Breast epithelium (tissue), 4 donors: ENCODE results near the gene RABGAP1L. TPM values are rescaled to one million over a fixed set of nuclear protein-coding genes. Genes with fewer than 3 reads are reported as not detected.

Source experiments
- DNase-seq, 2 donors: peaks; one replicate each; pipeline ENCODE4 v3.0.0-alpha.2; 2019; ENCODE audit warnings: low spot score in 2 of 2
- H3K27ac ChIP-seq, 2 donors: fragments of 200-600 bp; sonication (generic) in 1 of 2; one replicate each; pipeline ENCODE4 v1.5.1; 2016 to 2019; ENCODE audit warnings: mild to moderate bottlenecking in 1 of 2
- H3K27me3 ChIP-seq, 2 donors: fragments of 200-600 bp; sonication (generic) in 1 of 2; one replicate each; pipeline versions ENCODE4 v1.5.1 to v1.6.0; 2017 to 2019; ENCODE audit warnings: control low read depth in 1 of 2, mild to moderate bottlenecking in 1 of 2
- H3K36me3 ChIP-seq: fragments of 200-600 bp; one replicate; pipeline ENCODE4 v1.5.1; 2019
- H3K4me1 ChIP-seq, 2 donors: fragments of 200-600 bp; sonication (generic); one replicate each; pipeline ENCODE4 v1.5.1; 2016 to 2019; ENCODE audit warnings: control low read depth in 1 of 2
- H3K4me3 ChIP-seq, 3 donors: fragments of 200-600 bp; sonication (generic); 1 replicate in 2 of 3; 2 replicates in 1 of 3; pipeline ENCODE4 v1.5.1; 2016 to 2019; ENCODE audit warnings: mild to moderate bottlenecking in 3 of 3, moderate library complexity in 2 of 3
- H3K9me3 ChIP-seq, 2 donors: fragments of 200-600 bp; sonication (generic) in 1 of 2; one replicate each; pipeline ENCODE4 v1.5.1; 2016 to 2019; ENCODE audit warnings: control low read depth in 1 of 2
- CTCF ChIP-seq, 3 donors: fragments of 450-650 bp; IDR thresholded peaks; one replicate each; pipeline ENCODE4 v1.5.1; 2016 to 2017; ENCODE audit warnings: antibody characterized with exemption in 3 of 3, mild to moderate bottlenecking in 3 of 3, moderate library complexity in 3 of 3
- POLR2A ChIP-seq: fragments of 450-650 bp; IDR thresholded peaks from one replicate; pipeline ENCODE4 v1.6.1; 2016; ENCODE audit warnings: antibody characterized with exemption, mild to moderate bottlenecking, moderate library complexity
- POLR2AphosphoS5 ChIP-seq, 3 donors: sonication (generic); formaldehyde crosslinking; IDR thresholded peaks; one replicate each; pipeline ENCODE4 v1.6.1; 2017; ENCODE audit warnings: antibody characterized with exemption in 3 of 3
- intact Hi-C: fragments of 100-400 bp; cut with DNase I; formaldehyde crosslinking; loops from one replicate; pipeline ENCODE4 v1.15.1; 2023; ENCODE audit warnings: low total_unique reads
- total RNA-seq, 3 donors: library from RNA; depleted of rRNA; stranded (reverse); fragments of >200 nt; gene quantifications; one replicate each; pipeline ENCODE4 v1.1.0, GENCODE V29; 2016

The RABGAP1L gene
- total RNA-seq, 3 donors from 2014 or later: 41.3 to 83.7 (median 49.5) TPM

- TF ChIP-seq POLR2AphosphoS5 (IDR thresholded peaks at IDR 0.05) (peak in 1 of 3 donors; percentile 21), CTCF (IDR thresholded peaks at IDR 0.05) (no peak)
- peak in 1 of 2 donors; percentile 37 for DNase-seq
- H3K27me3 ChIP-seq: no peaks in the 10 kb centered on the region
- no peak overlapping the region for H3K4me3 ChIP-seq
- intact Hi-C loops: loop anchor here (1.0 kb wide), 1 partner anchor 24 kb away; no protein-coding TSS in a partner anchor
- H3K9me3 ChIP-seq: peaks cover 3 to 5% of the 10 kb centered on the region in 2 donors
- no peaks in the 10 kb centered on the region for H3K4me1 ChIP-seq
- H3K27ac ChIP-seq: peak overlapping the region in 1 of 2 donors; percentile 50
- no peaks in the 10 kb centered on the region for H3K36me3 ChIP-seq
Observed at GRCh38 chr1:174902531-174903099, 743.3 kb downstream of the RABGAP1L start.

- intact Hi-C loops: no loop called here
Observed at GRCh38 chr1:174911606-174912005, 752.3 kb downstream of the RABGAP1L start.

GRCh38 chr1:174912264-174912663 is 752.9 kb downstream of the RABGAP1L start:
- DNase-seq: no peak
- Histone ChIP-seq H3K4me3 (no peak overlapping the region), H3K36me3 (no peaks in the 10 kb centered on the region), H3K27ac (no peak overlapping the region), H3K4me1 (no peaks in the 10 kb centered on the region), H3K27me3 (no peaks in the 10 kb centered on the region), H3K9me3 (no peaks in the 10 kb centered on the region)
- TF ChIP-seq POLR2A: no peak
- no peak for TF ChIP-seq POLR2AphosphoS5 (IDR thresholded peaks at IDR 0.05)
- TF ChIP-seq CTCF (IDR thresholded peaks at IDR 0.05): no peak
- intact Hi-C loops: no loop called here

More at GRCh38 chr1:174911606-174912005, 752.3 kb downstream of the RABGAP1L start:
- Histone ChIP-seq H3K9me3 (no peaks in the 10 kb centered on the region), H3K36me3 (no peaks in the 10 kb centered on the region), H3K27ac (no peak overlapping the region), H3K4me1 (no peaks in the 10 kb centered on the region), H3K4me3 (no peak overlapping the region), H3K27me3 (no peaks in the 10 kb centered on the region)
- TF ChIP-seq CTCF (IDR thresholded peaks at IDR 0.05) (no peak), POLR2A (no peak), POLR2AphosphoS5 (IDR thresholded peaks at IDR 0.05) (no peak)
- DNase-seq: no peak

DNA sequence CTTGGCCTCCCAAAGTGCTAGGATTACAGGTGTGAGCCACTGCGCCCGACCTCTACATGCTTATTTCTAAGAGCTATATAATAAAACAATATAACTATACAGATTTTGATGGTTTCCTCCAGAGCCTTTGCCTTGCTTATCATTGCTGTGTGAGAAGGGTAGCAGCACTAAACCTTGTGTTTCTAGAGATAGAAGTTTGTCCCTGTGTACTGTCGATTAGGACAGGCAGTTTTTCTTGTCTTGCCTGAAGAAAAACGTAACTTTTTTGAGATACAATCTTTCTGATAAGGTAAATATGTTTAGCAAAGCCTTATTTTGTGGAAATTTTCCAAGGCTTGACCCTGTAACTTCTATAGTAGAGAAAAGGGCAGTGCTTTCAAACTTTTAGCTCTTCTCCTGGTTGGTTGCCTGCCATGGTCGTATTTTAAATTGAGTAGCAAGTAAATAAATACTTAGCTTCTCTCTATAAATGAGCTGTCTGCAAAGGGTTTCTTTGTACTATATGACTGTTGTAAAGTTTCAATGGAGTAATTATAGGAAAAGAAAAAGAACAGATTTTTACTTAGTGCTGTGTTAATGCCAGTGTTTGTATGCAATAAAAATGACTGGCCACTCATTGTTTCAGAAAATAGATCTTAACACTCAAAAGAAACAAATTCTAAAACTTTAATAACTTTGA is 754.0 kb downstream of the RABGAP1L start:
- no peak for DNase-seq
- TF ChIP-seq POLR2AphosphoS5 (IDR thresholded peaks at IDR 0.05): no peak
- TF ChIP-seq POLR2A: no peak
- no peak for TF ChIP-seq CTCF (IDR thresholded peaks at IDR 0.05)
- Histone ChIP-seq H3K27ac (no peak overlapping the region), H3K27me3 (no peaks in the 10 kb centered on the region), H3K9me3 (no peaks in the 10 kb centered on the region), H3K4me3 (no peak overlapping the region), H3K36me3 (no peaks in the 10 kb centered on the region), H3K4me1 (no peaks in the 10 kb centered on the region)
- intact Hi-C loops: no loop called here

- TF ChIP-seq CTCF (IDR thresholded peaks at IDR 0.05): no peak
- no peak for TF ChIP-seq POLR2A
- TF ChIP-seq POLR2AphosphoS5 (IDR thresholded peaks at IDR 0.05): no peak
- H3K27me3 ChIP-seq: no peaks in the 10 kb centered on the region
- no peak overlapping the region for H3K4me3 ChIP-seq
- intact Hi-C loops: no loop called here
- H3K9me3 ChIP-seq: no peaks in the 10 kb centered on the region
- no peak overlapping the region for H3K27ac ChIP-seq
- no peak for DNase-seq
- no peaks in the 10 kb centered on the region for H3K4me1 ChIP-seq
- no peaks in the 10 kb centered on the region for H3K36me3 ChIP-seq
Observed at GRCh38 chr1:174914991-174915390, 755.7 kb downstream of the RABGAP1L start.
